Lower leg skin (tissue), 4 donors: ENCODE results near the gene SLC11A2. TPM values are rescaled to one million over a fixed set of nuclear protein-coding genes. Genes with fewer than 3 reads are reported as not detected.

Source experiments
- DNase-seq, 2 donors: peaks; one replicate each; pipeline ENCODE4 v3.0.0-alpha.2; 2019; ENCODE audit warnings: low spot score in 2 of 2
- H3K4me3 ChIP-seq: fragments of 200-600 bp; sonication (generic); 2 replicates; pipeline ENCODE4 v1.5.1; 2017; ENCODE audit warnings: mild to moderate bottlenecking, low read depth; ENCODE audit not compliant: poor library complexity, severe bottlenecking
- CTCF ChIP-seq, 3 donors: fragments of 450-650 bp; IDR thresholded peaks; one replicate each; pipeline ENCODE4 v1.5.1; 2016; ENCODE audit warnings: antibody characterized with exemption in 3 of 3, mild to moderate bottlenecking in 3 of 3, moderate library complexity in 2 of 3
- POLR2A ChIP-seq, 2 donors: fragments of 450-650 bp; IDR thresholded peaks; one replicate each; pipeline ENCODE4 v1.6.1; 2016 to 2017; ENCODE audit warnings: antibody characterized with exemption in 2 of 2, mild to moderate bottlenecking in 1 of 2, moderate library complexity in 1 of 2
- WGBS, 2 donors: methylation state at CpG; one replicate each; pipeline ENCODE4 v1.1.5; 2018; 5-methylcytosine and 5-hydroxymethylcytosine counted together
- intact Hi-C: fragments of 100-400 bp; cut with DNase I; formaldehyde crosslinking; loops from one replicate; pipeline ENCODE4 v1.15.0; 2023; ENCODE audit warnings: low total_unique reads
- total RNA-seq, 4 donors: library from RNA; depleted of rRNA; stranded (reverse); fragments of >200 nt; gene quantifications; one replicate each; pipeline ENCODE4 v1.1.0, GENCODE V29; 2016

Gene SLC11A2
- total RNA-seq, 4 donors from 2014 or later, result 48.8 to 76.1 (median 64.9) TPM

- DNase-seq, result no peak
- intact Hi-C loops, result loop anchor here (5.0 kb wide), 1 partner anchor 162 kb away; no protein-coding TSS in a partner anchor
- no peak overlapping the region for H3K4me3 ChIP-seq
- TF ChIP-seq CTCF (IDR thresholded peaks at IDR 0.05) (no peak), POLR2A (IDR thresholded peaks at IDR 0.05) (no peak)
- WGBS, 2 donors, result 96% methylated on average over 5 of the region's 5 CpGs
Observed at GRCh38 chr12:50988871-50989270, 37.3 kb downstream of the SLC11A2 start.

DNA sequence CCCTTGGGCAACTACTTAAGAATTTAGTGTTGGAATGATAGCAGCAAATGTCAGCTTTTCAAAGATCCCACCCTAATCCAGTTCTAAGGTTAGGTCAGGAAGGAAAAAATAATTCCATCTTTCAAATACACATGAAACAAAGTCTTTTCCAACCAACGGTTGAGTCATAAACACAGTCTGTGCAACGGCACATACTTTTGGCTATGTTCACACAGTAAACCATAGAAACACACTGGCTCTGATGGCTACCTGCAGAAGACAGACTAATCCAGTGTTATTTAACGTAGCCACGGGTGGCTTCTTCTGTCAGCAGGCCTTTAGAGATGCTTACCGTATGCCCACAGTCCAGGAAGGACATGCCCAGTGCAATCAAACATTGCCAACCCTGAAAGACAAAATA, 38.1 kb downstream of the SLC11A2 start:
- intact Hi-C loops, result loop anchor here (5.0 kb wide), 1 partner anchor 161 kb away; no protein-coding TSS in a partner anchor
- 65 to 75% methylated on average over 5 of the region's 5 CpGs for WGBS, 2 donors
- no peak for TF ChIP-seq POLR2A (IDR thresholded peaks at IDR 0.05)
- no peak for TF ChIP-seq CTCF (IDR thresholded peaks at IDR 0.05)
- no peak for DNase-seq
- H3K4me3 ChIP-seq, result no peak overlapping the region

- H3K4me3 ChIP-seq, result no peak overlapping the region
- intact Hi-C loops, result loop anchor here (5.0 kb wide), 1 partner anchor 160 kb away; no protein-coding TSS in a partner anchor
- TF ChIP-seq POLR2A (IDR thresholded peaks at IDR 0.05), result no peak
- DNase-seq, result peak in 1 of 2 donors; percentile 54
- WGBS, 2 donors, result 37 to 44% methylated on average over 8 of the region's 8 CpGs
Observed at GRCh38 chr12:50986966-50987737, 39.0 kb downstream of the SLC11A2 start.

GRCh38 chr12:50985322-50985721, 40.9 kb downstream of the SLC11A2 start:
- H3K4me3 ChIP-seq, result no peak overlapping the region
- intact Hi-C loops, result loop anchor here (5.0 kb wide), 1 partner anchor 158 kb away; no protein-coding TSS in a partner anchor
- peak in 1 of 2 donors; percentile 78 for DNase-seq
- no peak for TF ChIP-seq POLR2A (IDR thresholded peaks at IDR 0.05)
- TF ChIP-seq CTCF (IDR thresholded peaks at IDR 0.05), result no peak

GRCh38 chr12:50984586-50985298, 41.4 kb downstream of the SLC11A2 start:
- no peak for DNase-seq
- TF ChIP-seq POLR2A (IDR thresholded peaks at IDR 0.05), result no peak
- no peak for TF ChIP-seq CTCF (IDR thresholded peaks at IDR 0.05)
- WGBS, 2 donors, result 37 to 40% methylated on average over 2 of the region's 2 CpGs
- intact Hi-C loops, result loop anchor here (5.0 kb wide), 1 partner anchor 157 kb away; no protein-coding TSS in a partner anchor
- no peak overlapping the region for H3K4me3 ChIP-seq
